Fibroblast of skin of abdomen (primary cell): ENCODE measurements around the gene INTS11. TPM values are rescaled to one million over a fixed set of nuclear protein-coding genes. Genes with fewer than 3 reads are reported as not detected.
"Not testable (repeated sequence)": the region's sequence is repeated elsewhere in the genome, so short reads cannot be mapped to it uniquely, and the experiment has no call there.

Source experiments
- DNase-seq: peaks from one replicate; pipeline ENCODE4 v3.0.0-alpha.2; 2013
- polyA plus RNA-seq, 2 experiments: library from polyadenylated mRNA; unstranded; fragments of 120-200 nt; gene quantifications; one replicate each; pipeline ENCODE4 v1.2.1, GENCODE V29; 2013; ENCODE audit not compliant: insufficient read length in 2 of 2

Gene INTS11
- polyA plus RNA-seq (2013, experiment 1 of 2; ENCODE audit: insufficient read length) = 82.2 TPM
- 94.5 TPM for polyA plus RNA-seq (2013, experiment 2 of 2; ENCODE audit: insufficient read length)

DNA sequence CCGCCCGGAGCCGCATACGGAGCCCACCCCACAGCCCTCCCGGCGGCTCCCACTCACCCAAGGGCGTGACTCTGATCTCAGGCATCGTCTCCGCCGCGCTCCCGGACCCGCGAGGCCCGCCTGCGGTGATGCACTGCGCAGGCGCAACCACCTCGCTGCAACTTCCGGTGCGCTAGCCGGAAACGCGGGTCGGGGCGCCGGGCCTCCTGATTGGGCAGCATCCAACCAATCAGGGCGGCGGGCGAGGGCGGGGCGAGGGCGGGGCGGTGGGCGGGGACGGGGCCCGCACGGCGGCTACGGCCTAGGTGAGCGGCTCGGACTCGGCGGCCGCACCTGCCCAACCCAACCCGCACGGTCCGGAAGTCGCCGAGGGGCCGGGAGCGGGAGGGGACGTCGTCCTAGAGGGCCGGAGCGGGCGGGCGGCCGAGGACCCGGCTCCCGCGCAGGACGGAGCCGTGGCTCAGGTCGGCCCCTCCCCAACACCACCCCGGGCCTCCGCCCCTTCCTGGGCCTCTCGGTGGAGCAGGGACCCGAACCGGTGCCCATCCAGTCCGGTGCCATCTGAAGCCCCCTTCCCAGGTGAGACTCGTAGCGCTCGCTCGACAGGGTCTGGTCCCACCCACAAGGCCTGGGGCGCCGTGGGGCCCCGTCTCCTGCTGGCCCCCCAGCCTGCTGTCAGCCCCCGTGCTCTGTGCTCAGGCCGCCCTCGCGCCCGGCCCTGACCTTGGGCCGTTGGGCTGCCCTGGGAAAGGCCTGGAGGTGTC lies at the start of gene INTS11, which contains the start of gene CPTP:
Gene INTS11, minus strand, starts transcription at position 137 of the 764 bp plus-strand sequence. Its CDS starts 52 bp downstream, at position 85.
Gene CPTP, plus strand, starts transcription at position 279 of the 764 bp plus-strand sequence. CDS start 2,109 bp downstream, outside the sequence.
- peak; percentile 89 for DNase-seq

DNA sequence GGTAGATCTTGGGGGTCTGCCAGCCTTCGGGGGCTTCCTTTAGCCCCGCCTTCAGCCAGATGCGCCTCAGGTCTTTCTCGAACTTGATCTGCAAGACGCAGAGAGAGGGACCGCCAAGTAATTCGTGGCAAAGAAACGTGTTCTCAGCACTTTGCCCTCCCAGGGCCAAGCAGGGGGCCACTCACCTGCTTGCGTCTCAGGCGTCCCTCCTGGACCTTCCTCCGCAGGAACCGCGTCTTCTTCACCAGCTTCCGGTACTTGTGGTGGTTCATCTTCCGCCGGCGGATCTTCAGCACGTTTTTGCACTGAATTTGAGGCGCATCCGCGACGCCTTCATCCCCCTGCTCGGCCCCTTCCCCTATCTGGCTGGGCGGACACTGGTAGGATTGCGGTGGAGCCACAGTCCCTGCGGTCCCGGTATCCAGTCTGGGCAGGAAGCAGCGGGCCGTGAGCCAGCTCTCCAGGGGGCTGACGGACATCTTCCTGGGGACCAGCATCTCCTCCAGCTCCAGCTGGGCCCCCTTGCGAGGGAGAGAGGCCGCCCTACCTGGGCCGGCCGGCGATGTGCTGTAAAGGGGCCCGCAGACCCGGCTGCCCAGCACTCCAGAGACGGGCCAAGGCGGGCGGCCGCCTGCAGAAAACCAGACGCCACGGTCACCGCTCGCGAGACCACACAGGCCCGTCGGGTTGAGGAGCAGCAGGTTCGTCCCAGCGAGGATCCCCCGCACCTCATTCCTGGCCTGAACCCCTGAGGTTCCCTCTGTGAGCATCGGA lies 49.5 kb upstream of the INTS11 start:
- DNase-seq = no peak

DNA sequence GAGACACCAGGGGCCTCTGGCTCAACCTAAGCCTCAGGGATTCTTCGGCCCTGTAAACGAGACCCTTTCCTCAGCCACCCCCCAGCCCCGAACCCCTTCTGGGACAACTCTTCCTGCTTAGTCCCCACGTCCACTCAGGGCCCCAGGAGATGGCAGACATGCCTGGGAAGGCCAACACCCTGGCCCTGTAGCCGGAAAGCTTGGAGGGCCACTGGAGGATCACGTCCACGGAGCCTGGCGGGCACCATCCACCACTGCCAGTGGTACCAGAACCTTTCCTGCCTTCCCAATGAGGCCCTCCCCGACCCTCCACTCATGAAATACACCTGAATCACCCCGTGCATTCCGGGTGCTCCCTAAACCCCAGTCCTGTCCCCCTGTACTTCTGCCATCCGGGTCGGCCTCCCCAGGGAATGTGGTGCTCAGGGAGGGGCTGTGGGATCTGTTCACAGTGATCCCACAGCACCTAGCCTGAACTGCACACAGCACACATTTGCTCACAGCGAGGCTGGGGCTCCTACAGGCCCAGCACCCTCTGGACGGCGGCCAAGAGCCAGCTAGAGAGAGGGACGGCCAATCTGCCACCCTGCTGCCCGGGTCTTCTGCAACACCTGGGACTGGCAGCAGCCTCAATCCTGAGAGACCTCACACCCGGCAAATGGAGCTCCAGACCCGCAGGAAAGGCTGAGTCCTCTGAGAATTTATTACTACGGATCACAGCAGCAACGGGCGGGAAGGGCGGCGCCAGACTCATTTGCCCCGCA lies 48.8 kb upstream of the INTS11 start:
- DNase-seq = no peak

DNA sequence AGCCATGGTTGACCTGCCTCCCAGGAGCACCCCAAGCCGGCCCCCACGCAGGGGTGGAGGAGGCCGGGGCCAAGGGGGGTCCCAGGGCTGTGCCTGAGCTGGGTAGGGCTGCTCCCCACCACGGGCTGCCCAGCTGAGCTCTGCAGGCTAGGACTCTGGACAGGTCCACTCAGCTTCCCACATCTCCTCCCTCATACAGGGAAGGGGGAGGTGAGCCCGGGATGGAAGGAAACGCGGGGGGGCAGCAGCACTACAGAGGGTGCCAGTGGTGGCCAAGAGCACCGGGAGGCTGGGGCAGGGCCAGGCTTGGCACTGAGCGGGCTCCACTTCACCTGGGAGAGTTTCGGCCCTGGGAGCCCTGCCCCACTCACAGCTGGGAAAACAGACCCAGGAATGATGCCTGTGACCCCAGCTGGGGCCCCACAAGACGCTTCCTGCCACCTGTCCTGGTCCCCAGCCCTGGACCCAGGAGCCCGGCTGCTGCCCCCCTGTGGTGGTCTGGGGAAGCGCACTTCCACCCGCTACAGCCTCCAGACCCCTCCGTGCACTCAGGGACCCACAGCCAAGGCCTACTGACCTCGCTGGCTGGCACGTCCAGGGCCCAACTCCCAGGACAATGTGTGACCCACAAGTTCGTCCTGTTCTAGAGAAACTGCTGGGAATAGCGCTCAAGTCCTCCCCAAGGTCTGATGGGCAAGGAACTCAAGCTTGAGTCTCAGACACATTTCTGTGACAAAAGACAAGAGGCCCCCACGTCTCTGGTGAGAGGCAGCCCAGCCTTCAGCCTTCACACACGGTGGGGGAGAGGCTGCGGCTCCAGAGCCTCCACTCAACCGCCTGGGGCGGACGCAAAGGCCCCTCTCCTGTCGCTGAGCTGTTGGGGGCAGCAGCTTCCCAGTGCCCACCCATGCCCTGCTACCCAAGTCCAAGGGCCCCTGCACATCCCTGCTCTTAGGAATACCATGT lies 47.6 kb upstream of the INTS11 start:
- no peak for DNase-seq

DNA sequence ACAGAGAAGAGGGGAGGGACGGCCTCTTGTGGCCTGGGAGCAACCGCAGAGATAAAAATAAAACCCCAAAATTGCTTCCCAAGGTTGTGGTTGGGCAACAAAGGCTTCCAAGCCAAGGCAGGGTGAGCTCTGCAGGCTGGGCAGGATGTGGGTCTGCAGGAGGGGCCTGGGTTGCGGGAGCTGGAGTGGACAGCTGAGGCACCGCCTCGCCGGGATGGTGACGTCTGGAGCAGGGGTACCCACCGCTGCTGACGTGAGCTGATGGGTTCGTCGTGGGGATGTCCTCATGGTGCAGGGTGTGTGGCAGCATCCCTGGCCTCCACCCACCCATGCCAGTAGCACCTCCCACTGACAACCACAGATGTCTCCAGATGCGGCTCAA lies 46.9 kb upstream of the INTS11 start:
- no peak for DNase-seq

DNA sequence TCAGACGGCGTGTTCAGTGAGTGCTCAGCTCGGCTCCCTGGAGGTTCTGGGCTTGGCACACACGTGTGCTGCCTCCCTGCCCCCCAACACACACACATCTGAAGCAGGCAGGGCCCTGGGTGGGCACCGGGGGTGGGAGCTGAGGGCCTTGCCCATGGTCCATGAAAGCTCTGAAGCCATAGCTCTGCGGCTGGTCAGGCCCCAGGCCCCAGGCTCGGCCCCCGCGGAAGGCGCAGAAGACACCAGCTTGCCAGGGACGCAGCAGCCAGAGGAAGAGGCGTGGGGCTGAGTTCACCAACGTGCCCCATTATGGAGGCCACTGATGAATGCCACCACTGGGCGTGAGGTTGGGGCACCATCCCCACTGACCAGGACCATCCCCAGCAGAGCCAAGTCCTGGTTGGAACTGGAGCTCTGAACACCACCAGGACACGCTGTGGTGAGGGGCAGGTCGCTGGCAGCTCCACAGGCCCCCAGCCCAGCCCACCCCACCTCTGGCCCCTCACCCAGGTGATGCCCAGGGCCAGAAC lies 46.4 kb upstream of the INTS11 start:
- DNase-seq = no peak

DNA sequence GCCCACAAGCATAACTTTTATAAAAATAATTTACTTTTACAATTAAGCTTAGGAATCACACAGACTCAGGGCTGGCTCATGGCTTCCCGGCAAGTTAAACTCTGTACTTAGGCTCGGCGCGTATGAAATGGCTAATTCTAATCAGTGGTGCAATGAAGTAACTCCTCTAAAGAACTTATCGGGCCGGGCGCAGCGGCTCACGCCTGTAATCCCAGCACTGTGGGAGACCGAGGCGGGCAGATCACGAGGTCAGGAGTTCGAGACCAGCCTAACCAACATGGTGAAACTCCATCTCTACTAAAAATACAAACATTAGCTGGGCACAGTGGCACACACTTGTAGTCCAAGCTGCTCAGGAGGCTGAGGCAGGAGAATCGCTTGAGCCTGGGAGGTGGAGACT lies 45.6 kb upstream of the INTS11 start:
- DNase-seq = not testable (repeated sequence)

DNA sequence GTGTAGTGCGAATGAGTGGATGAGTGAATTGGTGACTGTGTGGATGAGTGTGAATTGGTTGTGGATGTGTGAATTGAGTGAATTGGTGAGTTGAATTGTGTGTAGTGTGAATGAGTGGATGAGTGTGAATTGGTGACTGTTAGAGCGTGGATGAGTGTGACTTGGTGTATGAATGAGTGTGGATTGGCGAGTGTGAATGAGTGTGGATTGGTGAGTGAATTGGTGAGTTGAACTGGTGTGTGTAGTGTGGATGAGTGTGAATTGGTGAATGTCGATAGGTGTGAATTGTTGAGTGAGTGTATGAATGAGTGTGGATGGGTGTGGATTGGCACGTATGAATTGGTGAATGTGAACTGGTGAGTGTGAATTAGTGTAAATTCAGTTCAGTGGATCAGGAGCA lies 42.9 kb upstream of the INTS11 start:
- no peak for DNase-seq

DNA sequence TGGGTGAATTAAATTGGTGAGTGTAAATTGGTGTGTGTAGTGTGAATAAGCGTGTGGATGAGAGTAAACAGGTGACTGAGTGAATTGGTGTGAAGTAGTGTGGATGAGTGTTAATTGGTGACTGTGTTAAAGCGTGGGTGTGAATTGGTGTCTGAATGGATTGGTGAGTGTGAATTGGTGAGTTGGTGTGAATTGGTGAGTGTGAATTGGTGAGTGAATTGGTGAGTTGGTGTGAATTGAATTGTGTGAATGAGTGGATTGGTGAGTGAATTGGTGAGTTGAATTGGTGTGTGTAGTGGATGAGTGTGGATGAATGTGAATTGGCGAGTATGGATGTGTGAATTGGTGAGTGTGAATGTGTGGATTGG lies 42.2 kb upstream of the INTS11 start:
- no peak for DNase-seq

DNA sequence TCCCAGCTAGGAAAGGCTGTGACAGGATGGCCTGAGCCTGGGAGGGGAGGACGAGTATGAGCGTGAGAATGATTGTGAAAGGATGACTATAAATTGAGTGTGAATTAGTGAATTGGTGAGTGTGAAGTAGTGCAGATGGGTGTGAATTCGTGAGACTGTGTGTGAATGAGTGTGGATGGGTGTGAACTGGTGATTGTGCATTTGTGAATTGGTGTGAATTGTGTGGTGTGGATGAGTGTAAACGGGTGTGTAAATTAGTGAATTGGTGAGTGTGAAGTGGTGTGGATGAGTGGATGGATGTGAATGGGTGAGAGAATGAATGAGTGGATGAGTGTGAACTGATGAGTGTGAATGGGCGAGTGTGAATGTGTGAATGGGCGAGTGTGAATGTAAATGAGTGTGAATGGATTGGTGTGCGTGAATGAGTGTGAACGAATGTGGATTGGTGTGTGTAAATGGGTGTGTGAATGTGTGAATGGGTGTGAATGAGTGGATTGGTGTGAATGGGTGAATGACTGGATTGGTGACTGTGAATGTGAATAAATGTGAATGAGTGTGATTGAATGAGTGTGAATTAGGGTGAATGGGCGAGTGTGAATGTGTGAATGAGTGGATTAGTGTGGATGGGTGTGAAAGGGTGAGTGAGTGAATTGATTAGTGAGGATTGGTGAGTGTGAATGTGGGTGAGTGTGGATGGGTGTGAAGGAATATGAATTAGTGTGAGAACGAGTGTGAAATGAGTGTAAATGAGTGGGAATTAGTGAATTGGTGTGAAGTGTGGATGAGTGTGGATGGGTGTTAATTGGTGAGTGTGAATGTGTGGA lies 41.6 kb upstream of the INTS11 start:
- no peak for DNase-seq

DNA sequence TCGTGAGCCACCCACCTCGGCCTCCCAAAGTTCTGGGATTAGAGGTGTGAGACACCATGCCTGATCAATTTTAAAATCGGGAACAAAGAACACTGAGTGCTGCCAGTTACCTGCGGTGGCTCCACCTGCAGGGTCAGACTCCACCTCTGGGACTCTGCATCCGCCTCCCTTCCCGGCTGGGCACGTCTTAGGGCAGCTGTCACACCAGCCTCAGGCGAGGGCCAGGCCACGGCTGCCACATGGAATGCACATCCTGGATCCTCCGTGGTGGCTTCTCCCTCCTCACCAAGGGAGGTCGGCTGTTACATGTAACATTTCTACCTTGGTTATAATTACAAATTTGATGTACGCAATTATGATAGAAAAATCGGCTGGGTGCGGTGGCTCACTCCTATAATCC lies 39.8 kb upstream of the INTS11 start:
- DNase-seq = no peak

DNA sequence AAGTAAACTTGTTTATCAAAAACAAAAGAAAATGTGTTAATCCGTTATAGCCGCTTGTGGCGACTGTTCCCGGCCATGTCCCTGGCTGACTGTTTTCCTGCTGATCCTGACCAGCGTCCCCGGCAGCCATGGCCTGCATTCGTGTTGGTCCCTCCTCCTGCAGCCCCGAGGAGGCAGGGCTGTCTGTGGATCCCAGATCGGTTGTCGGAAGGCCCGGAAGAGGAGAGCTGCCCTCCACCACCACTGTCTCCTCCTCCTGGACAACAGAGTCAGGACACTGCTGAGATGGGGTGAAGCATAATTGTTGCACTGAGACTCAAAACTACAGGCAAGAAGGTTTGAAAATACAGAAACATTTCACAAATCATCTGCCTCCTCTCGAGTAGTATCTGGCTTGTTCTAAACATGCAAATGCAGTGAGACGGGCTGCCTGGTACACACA lies 37.5 kb upstream of the INTS11 start:
- peak; percentile 88 for DNase-seq

DNA sequence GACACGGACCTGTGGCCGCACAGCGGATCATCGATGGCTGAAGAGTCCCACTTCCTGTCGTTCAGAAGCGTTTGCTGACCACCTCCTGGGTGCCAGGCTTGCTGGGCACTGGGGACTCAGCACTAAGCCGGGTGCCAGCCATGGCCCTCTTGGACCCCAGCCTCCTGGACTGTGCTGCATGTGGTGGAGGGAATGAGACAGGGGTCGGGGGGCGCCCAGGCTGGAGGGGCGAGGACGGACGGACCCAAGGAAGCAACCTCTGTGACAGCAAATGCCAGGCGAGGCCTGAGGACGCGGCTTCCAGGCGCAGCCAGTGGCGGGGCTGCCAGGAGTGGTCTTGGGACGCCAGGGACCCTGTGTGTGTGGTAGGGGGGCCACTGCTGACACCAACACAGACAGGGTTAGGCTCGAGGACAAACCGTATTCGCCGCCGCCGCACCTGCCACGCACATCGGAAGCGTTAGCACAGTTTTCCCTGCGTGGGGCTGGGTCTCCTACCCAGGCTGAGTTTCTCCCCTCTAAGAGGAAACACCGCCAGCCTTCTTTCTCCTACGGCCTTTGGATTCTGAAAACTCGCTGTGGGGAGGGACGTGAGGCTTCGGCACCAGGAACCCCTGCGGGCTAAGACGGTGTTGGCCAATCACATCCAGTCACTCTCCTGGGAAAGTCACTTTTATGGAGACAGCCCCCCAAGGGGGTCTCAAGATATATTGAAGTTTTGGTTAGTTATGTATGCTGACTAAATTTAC lies 36.9 kb upstream of the INTS11 start:
- DNase-seq = no peak

DNA sequence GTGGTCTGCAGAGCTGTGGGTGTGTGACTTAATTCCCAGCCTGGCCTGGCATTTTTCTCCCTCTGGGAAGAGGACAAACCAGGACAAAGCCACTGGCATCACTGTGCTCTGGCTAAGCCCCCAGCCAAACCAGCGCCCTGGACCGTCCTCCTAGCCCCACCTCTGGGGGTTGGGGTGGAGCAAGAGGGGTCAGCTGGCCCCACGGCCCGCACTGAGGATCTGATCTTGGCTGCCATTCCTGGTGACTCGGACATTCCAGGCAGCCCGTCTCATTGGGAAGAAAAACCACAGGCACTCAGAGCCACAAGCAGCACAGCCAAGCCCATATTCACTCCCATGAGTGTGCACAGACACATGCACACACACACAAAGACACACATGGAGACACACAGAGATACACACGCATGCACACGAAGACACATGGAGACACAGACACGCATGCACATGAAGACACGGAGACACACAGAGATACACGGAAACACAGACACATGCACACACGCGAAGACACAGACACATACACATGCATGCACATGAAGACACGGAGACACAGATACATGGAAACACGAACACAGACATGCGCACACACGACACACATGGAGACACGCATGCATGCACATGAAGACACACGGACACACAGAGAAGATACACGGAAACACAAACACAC lies 36.2 kb upstream of the INTS11 start:
- peak; percentile 95 for DNase-seq

DNA sequence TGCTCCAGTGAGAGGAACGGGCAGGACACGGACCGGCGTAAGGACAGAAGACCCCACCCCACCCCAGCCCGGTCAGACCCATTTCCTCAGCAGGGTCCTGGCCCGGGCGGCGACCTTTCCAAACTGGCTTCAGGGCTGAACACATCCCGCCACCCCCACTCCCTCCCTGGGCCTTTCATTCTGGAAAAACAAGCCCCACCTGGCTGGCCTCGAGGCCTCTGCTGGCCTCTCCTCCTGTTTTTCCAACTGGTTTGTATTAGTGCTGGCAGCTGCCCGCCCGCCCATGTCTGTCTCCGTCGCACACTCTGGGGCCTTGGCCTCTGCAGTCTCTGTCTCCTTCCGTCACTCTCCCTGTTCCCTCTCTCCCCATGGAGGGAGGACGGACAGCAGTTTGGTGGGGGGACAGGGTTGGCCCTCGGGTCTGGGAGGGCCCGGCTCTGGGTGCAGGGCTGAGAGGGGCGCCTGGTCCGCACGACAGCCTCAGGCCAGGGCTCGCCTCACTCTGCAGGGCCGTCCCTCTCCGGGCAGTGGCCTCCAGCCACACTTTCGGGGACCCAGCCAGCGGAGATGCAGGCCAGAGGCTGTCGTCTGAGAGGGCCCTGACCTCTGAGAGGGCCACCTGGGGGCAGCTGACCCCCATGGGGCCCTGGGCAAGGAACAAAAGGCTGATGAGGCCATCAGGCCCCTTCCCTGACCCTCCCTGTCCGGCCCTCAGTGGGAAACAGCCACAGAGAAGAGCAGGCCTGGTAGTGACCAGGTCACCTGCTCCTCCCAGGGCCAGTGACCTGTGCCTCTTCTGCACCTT lies 35.4 kb upstream of the INTS11 start:
- DNase-seq = peak; percentile 85

DNA sequence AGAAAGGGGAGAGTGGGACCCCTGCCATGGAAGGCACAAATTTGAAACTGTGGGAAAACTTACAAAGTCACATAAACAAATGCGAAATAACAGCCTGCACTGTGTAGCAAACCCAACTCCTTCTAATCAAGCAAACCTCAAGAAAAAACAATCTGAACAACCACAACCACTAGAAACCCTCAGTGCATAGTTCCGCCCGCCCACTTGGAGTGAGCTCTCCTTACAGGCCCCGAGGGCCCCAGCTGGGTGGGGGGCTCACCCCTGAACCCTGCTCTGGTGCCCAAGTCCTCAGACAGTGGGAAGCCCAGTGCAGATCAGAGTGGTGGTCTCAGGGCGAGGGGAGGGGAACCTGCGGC lies 34.8 kb upstream of the INTS11 start:
- DNase-seq = peak; percentile 81

DNA sequence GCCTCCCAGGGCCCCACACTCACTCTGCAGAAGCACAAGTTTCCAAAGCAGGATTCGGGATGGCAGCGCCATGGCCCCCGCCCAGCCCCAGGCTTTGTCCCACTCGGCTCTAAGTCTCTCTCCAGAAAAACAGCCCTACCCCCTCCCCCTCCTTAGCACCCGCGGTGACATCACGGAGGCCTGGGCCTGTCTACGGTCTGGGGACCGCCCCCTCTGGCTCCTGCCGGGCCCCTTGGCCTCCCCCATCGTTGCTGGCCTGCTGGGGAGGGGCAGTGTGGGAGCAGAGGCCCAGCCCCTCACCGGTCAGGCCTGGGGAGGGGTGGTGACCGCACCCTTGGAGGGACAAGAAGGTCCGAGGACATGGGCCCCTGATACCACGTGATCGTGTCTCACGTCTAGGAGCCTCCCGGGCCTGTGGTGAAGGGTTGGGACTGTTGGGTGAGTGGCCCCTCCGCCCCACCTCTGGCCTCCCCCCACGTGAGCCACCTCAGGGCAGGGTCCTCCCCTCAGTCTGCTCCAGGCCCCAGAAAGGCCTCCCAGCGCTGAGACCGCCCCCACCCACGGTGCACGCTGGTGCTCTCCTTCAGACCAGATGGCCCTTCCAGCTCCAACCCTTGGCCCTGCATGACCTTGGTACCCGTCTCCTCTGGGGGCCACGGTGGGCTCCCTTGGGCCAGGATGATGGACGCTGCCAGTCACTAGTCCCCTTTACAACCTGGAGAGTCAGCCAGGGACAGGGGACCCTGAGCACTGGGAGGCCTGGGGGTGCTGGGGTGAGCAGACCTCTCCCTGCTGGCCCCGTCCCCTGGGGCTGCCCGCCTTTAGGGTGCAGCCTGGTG lies 34.2 kb upstream of the INTS11 start, which contains the start of gene MXRA8:
Gene MXRA8, minus strand, starts transcription at position 123 of the 839 bp plus-strand sequence. Its CDS starts 51 bp downstream, at position 72.
- peak; percentile 92 for DNase-seq
